ENCODE measurements around the gene RARRES2. TPM values are rescaled to one million over a fixed set of nuclear protein-coding genes. Genes with fewer than 3 reads are reported as not detected.

The RARRES2 gene
- total RNA-seq, 1 donor from 2014 or later, result not detected

- intact Hi-C loops (cut with micrococcal nuclease), result no loop called here
Measured at GRCh38 chr7:150373049-150373801, 31.8 kb upstream of the RARRES2 start.

DNA sequence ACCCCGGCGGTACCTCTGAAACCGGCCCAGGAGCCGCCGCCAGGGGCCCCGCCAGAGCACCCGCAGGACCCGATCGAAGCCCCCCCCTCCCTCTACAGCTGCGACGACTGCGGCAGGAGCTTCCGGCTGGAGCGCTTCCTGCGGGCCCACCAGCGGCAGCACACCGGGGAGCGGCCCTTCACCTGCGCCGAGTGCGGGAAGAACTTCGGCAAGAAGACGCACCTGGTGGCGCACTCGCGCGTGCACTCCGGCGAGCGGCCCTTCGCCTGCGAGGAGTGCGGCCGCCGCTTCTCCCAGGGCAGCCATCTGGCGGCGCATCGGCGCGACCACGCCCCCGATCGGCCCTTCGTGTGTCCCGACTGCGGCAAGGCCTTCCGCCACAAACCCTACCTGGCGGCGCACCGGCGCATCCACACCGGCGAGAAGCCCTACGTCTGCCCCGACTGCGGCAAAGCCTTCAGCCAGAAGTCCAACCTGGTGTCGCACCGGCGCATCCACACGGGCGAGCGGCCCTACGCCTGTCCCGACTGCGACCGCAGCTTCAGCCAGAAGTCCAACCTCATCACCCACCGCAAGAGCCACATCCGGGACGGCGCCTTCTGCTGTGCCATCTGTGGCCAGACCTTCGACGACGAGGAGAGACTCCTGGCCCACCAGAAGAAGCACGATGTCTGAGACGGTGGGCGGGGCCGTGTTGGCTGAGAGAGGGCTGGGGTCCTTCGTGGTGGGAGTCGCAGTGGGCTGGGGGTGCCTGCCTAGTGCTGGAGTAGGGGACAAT lies 31.0 kb upstream of the RARRES2 start:
- H3K36me3 Mint-ChIP-seq (ENCODE audit: low read depth), result peaks cover 28% of the 10 kb centered on the region
- H3K27ac Mint-ChIP-seq, result no peak overlapping the region
- no peaks in the 10 kb centered on the region for H3K9me3 Mint-ChIP-seq
- DNase-seq (ENCODE audit: low spot score), result no peak
- intact Hi-C loops (cut with micrococcal nuclease), result no loop called here
- no peaks in the 10 kb centered on the region for H3K27me3 Mint-ChIP-seq (ENCODE audit: insufficient read depth)
- H3K4me1 Mint-ChIP-seq (ENCODE audit: low read depth), result peaks cover 52% of the 10 kb centered on the region
- H3K4me3 Mint-ChIP-seq, result no peak overlapping the region

More at GRCh38 chr7:150373049-150373801, 31.8 kb upstream of the RARRES2 start:
- H3K9me3 Mint-ChIP-seq, result no peaks in the 10 kb centered on the region
- H3K36me3 Mint-ChIP-seq (ENCODE audit: low read depth), result peaks cover 28% of the 10 kb centered on the region
- H3K4me1 Mint-ChIP-seq (ENCODE audit: low read depth), result peaks cover 54% of the 10 kb centered on the region
- no peak for DNase-seq (ENCODE audit: low spot score)
- no peaks in the 10 kb centered on the region for H3K27me3 Mint-ChIP-seq (ENCODE audit: insufficient read depth)
- peak overlapping the region; percentile 58 for H3K27ac Mint-ChIP-seq
- no peak overlapping the region for H3K4me3 Mint-ChIP-seq

DNA sequence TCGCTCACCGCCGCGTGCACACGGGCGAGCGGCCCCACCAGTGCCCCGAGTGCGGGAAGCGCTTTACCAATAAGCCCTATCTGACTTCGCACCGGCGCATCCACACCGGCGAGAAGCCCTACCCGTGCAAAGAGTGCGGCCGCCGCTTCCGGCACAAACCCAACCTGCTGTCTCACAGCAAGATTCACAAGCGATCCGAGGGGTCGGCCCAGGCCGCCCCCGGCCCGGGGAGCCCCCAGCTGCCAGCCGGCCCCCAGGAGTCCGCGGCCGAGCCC lies 30.5 kb upstream of the RARRES2 start:
- DNase-seq (ENCODE audit: low spot score), result no peak
- no peaks in the 10 kb centered on the region for H3K27me3 Mint-ChIP-seq (ENCODE audit: insufficient read depth)
- no peak overlapping the region for H3K4me3 Mint-ChIP-seq
- peaks cover 52% of the 10 kb centered on the region for H3K4me1 Mint-ChIP-seq (ENCODE audit: low read depth)
- peaks cover 28% of the 10 kb centered on the region for H3K36me3 Mint-ChIP-seq (ENCODE audit: low read depth)
- intact Hi-C loops (cut with micrococcal nuclease), result no loop called here
- H3K9me3 Mint-ChIP-seq, result no peaks in the 10 kb centered on the region
- no peak overlapping the region for H3K27ac Mint-ChIP-seq

DNA sequence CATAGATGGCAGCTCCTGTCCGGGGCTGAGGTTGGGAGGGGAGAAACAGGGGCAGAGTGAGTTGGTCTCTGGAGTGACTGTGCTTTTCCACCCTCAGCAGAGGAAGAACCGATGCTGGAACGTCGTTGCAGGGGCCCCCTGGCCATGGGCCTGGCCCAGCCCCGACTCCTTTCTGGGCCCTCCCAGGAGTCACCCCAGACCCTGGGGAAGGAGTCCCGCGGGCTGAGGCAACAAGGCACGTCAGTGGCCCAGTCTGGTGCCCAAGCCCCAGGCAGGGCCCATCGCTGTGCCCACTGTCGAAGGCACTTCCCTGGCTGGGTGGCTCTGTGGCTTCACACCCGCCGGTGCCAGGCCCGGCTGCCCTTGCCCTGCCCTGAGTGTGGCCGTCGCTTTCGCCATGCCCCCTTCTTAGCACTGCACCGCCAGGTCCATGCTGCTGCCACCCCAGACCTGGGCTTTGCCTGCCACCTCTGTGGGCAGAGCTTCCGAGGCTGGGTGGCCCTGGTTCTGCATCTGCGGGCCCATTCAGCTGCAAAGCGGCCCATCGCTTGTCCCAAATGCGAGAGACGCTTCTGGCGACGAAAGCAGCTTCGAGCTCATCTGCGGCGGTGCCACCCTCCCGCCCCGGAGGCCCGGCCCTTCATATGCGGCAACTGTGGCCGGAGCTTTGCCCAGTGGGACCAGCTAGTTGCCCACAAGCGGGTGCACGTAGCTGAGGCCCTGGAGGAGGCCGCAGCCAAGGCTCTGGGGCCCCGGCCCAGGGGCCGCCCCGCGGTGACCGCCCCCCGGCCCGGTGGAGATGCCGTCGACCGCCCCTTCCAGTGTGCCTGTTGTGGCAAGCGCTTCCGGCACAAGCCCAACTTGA lies 29.9 kb upstream of the RARRES2 start:
- Mint-ChIP-seq H3K36me3 (ENCODE audit: low read depth) (peaks cover 28% of the 10 kb centered on the region), H3K27ac (no peak overlapping the region), H3K4me1 (ENCODE audit: low read depth) (peaks cover 48% of the 10 kb centered on the region), H3K27me3 (ENCODE audit: insufficient read depth) (no peaks in the 10 kb centered on the region), H3K4me3 (no peak overlapping the region), H3K9me3 (no peaks in the 10 kb centered on the region)
- DNase-seq (ENCODE audit: low spot score), result no peak
- intact Hi-C loops (cut with micrococcal nuclease), result no loop called here

GRCh38 chr7:150370612-150371071 lies 29.2 kb upstream of the RARRES2 start:
- Mint-ChIP-seq H3K27ac (no peak overlapping the region), H3K36me3 (ENCODE audit: low read depth) (peaks cover 28% of the 10 kb centered on the region), H3K4me1 (ENCODE audit: low read depth) (peaks cover 46% of the 10 kb centered on the region), H3K9me3 (no peaks in the 10 kb centered on the region), H3K27me3 (ENCODE audit: insufficient read depth) (no peaks in the 10 kb centered on the region), H3K4me3 (peak overlapping the region; percentile 94)
- no peak for DNase-seq (ENCODE audit: low spot score)
- intact Hi-C loops (cut with micrococcal nuclease), result no loop called here

DNA sequence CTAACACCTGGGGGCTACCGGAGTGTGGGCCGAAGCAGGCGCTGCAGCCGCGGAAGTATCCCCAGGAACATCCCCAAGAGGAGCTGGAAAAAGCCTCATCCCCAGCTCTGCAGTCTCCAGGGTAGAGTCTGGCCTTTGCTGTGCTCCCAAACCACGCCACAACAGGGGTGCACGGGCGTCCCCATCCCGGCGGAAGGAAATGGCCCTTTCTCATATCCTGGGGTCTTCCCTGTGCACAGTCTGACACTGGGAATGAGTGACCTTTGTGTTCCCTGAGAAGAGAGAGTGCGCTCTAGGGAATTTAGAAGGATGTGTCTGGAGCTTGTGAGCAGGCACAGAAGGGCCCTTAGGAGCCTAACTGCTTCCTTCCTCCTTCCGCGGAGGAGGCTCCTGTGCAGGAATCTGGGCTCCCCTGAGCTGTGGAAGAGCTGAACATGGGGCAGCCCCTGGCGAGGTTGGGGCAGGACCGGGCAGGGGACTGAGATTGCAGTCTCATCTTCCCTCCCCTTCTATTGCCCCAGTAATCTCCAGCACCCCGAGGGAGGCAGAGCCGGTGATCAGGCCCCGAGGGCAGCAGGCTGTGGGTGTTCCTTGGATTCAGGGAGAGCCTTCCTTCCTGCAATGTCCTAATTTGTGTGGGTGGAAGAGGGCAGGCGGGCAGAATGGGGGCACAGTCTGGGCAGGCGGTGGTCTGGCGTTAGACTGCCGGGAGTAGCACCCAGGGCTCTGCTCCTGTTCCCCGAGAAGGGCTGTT lies 28.5 kb upstream of the RARRES2 start:
- H3K4me1 Mint-ChIP-seq (ENCODE audit: low read depth), result peaks cover 52% of the 10 kb centered on the region
- peak overlapping the region; percentile 95 for H3K27ac Mint-ChIP-seq
- DNase-seq (ENCODE audit: low spot score), result no peak
- intact Hi-C loops (cut with micrococcal nuclease), result loop anchor here (1.0 kb wide), 2 partner anchors 9 to 35 kb away; partner anchors contain the start of gene ZNF775
- H3K9me3 Mint-ChIP-seq, result no peaks in the 10 kb centered on the region
- H3K27me3 Mint-ChIP-seq (ENCODE audit: insufficient read depth), result peaks cover 1% of the 10 kb centered on the region
- H3K4me3 Mint-ChIP-seq, result peak overlapping the region; percentile 94
- H3K36me3 Mint-ChIP-seq (ENCODE audit: low read depth), result peaks cover 28% of the 10 kb centered on the region

DNA sequence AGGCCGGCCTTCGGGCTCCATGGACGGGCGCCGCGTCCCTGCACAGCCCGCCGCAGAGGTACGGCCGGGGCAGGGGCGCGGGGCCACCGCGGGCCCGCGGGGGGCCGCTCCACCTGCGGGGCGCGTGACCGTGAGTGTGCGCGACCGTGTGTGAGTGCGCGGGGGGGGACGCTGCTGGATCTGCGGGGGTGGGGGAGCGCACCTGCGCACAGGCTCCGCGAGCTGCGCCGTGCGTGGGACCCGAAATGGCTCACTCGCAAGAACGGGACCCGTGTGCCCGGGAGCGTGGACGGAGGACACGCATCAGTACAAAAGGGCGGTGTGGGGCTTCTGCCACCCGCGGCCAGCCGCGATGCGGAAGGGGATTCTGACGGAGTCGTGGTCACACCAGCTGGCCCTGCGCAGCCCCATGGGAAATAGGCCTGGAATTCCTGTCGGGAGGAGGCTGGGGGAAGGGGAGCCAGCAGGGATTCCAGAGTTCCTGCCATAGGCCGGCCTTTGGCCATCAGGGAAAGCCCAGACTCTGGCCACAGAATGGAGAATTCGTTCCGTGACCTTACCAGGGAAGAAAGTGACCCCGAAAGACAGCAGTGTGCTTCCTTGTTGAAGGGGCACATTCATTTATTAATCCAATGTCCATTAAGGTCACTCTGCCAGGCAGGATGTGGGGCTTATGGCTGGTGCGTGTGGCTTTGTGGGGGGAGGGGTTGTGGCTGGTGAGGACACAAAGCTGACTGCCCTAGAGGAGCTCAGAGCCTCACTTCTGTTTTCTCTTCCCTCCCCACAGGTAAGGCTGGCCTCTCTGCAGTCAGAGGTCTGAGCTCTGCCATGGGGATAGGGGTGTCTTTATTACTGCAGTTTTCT lies 27.7 kb upstream of the RARRES2 start:
- Mint-ChIP-seq H3K4me1 (ENCODE audit: low read depth) (peaks cover 52% of the 10 kb centered on the region), H3K27me3 (ENCODE audit: insufficient read depth) (peaks cover 1% of the 10 kb centered on the region), H3K4me3 (peak overlapping the region; percentile 94), H3K36me3 (ENCODE audit: low read depth) (peaks cover 23% of the 10 kb centered on the region), H3K27ac (peak overlapping the region; percentile 95), H3K9me3 (no peaks in the 10 kb centered on the region)
- intact Hi-C loops (cut with micrococcal nuclease), result loop anchor here (1.0 kb wide), 4 partner anchors 10 to 48 kb away; partner anchors contain the start of gene ZNF775
- DNase-seq (ENCODE audit: low spot score), result no peak

DNA sequence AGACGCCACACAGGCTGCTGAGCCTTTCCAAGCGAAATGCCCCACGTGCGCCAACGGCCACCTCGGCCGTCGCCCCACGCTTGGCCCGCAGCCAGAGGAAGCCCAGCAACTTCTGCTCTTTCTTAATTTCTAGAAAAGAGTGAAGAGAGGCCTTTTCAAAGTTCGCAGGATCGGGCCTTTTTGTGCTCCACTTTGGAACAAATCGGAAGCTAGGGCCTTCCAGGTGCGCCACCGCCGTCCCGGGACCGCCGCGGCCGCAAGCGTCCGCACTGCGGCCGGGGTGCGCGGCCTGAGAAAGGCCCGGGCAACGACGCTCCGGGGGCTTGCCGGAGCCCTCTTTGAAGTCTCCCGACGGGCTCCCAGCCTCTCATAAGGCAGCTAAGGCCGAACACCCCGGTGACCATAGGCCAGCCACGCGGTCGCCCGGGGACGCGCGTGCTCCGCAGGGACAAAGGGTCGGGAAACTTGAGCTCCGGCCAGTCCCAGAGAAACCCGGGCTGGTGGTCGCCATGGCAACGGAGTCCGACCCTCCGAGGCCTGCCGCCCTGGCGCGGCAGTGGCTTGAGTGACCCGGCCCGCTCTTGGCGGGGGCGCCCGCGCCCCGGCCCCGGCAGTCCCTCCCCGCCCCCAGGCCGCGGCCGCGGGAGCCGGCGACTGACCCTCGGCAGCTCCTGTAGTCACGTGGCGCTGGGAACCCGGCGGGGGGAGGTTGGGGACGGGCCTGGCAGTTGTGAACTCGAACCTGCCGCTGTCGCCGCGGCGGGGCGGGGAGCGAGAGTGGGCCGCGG lies 26.9 kb upstream of the RARRES2 start, which contains the start of gene REPIN1:
Gene REPIN1, plus strand, starts transcription at position 727 of the 788 bp plus-strand sequence. CDS start 890 bp downstream, outside the sequence.
- Mint-ChIP-seq H3K36me3 (ENCODE audit: low read depth) (peaks cover 17% of the 10 kb centered on the region), H3K27me3 (ENCODE audit: insufficient read depth) (peaks cover 1% of the 10 kb centered on the region), H3K9me3 (no peaks in the 10 kb centered on the region), H3K27ac (peak within 1 kb of the TSS; percentile 98), H3K4me1 (ENCODE audit: low read depth) (peaks cover 50% of the 10 kb centered on the region), H3K4me3 (peak within 1 kb of the TSS; percentile 94)
- peak; percentile 73 for DNase-seq (ENCODE audit: low spot score)
- intact Hi-C loops (cut with micrococcal nuclease), result loop anchor here (1.0 kb wide), 2 partner anchors 11 to 47 kb away; no protein-coding TSS in a partner anchor

- peaks cover 49% of the 10 kb centered on the region for H3K4me1 Mint-ChIP-seq (ENCODE audit: low read depth)
- H3K27me3 Mint-ChIP-seq (ENCODE audit: insufficient read depth), result peaks cover 1% of the 10 kb centered on the region
- no peak for DNase-seq (ENCODE audit: low spot score)
- H3K36me3 Mint-ChIP-seq (ENCODE audit: low read depth), result peaks cover 11% of the 10 kb centered on the region
- peak overlapping the region; percentile 94 for H3K4me3 Mint-ChIP-seq
- peak overlapping the region; percentile 98 for H3K27ac Mint-ChIP-seq
- H3K9me3 Mint-ChIP-seq, result no peaks in the 10 kb centered on the region
- intact Hi-C loops (cut with micrococcal nuclease), result loop anchor here (1.0 kb wide), 2 partner anchors 10 to 46 kb away; no protein-coding TSS in a partner anchor
Measured at GRCh38 chr7:150367677-150368095, 26.3 kb upstream of the RARRES2 start.

GRCh38 chr7:150365673-150366398 lies 24.4 kb upstream of the RARRES2 start:
- intact Hi-C loops (cut with micrococcal nuclease), result no loop called here
- H3K36me3 Mint-ChIP-seq (ENCODE audit: low read depth), result peaks cover 6% of the 10 kb centered on the region
- peaks cover 48% of the 10 kb centered on the region for H3K4me1 Mint-ChIP-seq (ENCODE audit: low read depth)
- no peaks in the 10 kb centered on the region for H3K9me3 Mint-ChIP-seq
- no peak for DNase-seq (ENCODE audit: low spot score)
- peaks cover 1% of the 10 kb centered on the region for H3K27me3 Mint-ChIP-seq (ENCODE audit: insufficient read depth)
- H3K4me3 Mint-ChIP-seq, result no peak overlapping the region
- peak overlapping the region; percentile 44 for H3K27ac Mint-ChIP-seq
